ENCODE data around the gene PRR20G. TPM values are rescaled to one million over a fixed set of nuclear protein-coding genes. Genes with fewer than 3 reads are reported as not detected.

The PRR20G gene
- total RNA-seq, 2 experiments from 2014 or later: not detected

DNA sequence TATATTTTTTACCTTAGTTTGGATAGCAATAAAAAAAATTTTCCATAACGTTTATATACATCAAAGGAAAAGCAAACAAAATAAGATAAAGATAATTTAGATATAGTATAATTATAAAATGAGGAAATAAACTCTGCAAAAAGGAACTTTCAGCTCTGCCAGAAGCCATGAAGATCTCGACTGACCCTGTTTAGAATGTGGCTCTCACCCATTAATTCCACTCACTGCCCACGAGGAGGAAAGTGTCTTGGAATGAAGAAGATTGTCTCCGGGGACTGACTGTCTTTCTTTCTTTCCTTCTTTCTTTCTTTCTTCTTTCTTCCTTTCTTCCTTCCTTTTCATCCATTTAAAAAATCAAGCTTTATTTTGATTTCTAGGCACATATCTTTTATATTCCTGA is 20.1 kb upstream of the PRR20G start:
- Histone ChIP-seq H3K9me3 (ENCODE audit: control insufficient read depth in 1 of 2, insufficient read depth in 1 of 2, low read length in 2 of 2) (peaks cover 0 to 13% of the 10 kb centered on the region in 2 experiments), H3K36me3 (ENCODE audit: insufficient read depth, low read length) (no peaks in the 10 kb centered on the region), H3K4me1 (ENCODE audit: insufficient read depth, low read length) (no peaks in the 10 kb centered on the region), H3K27me3 (ENCODE audit: control insufficient read depth in 1 of 2, insufficient read depth in 2 of 2, low read length in 2 of 2) (peaks cover 0 to 4% of the 10 kb centered on the region in 2 experiments), H3K4me3 (ENCODE audit: low read length) (no peak overlapping the region), H3K27ac (ENCODE audit: low read depth in 1 of 2, low read length in 2 of 2) (no peak overlapping the region)
- no peaks in the 10 kb centered on the region for H3K4me1 Mint-ChIP-seq (ENCODE audit: low read depth)
- intact Hi-C loops (cut with DNase I, micrococcal nuclease): no loop called here
- H3K36me3 Mint-ChIP-seq (ENCODE audit: low read depth): no peaks in the 10 kb centered on the region
- DNase-seq (no peak), ATAC-seq (ENCODE audit: poor library complexity) (no peak)
- H3K27me3 Mint-ChIP-seq: peaks cover 38% of the 10 kb centered on the region
- ChIA-PET POLR2A (no interaction called here), CTCF (no interaction called here)
- no peaks in the 10 kb centered on the region for H3K9me3 Mint-ChIP-seq
- H3K27ac Mint-ChIP-seq: no peak overlapping the region
- H3K4me3 Mint-ChIP-seq: no peak overlapping the region
- TF ChIP-seq, protein P1, sequence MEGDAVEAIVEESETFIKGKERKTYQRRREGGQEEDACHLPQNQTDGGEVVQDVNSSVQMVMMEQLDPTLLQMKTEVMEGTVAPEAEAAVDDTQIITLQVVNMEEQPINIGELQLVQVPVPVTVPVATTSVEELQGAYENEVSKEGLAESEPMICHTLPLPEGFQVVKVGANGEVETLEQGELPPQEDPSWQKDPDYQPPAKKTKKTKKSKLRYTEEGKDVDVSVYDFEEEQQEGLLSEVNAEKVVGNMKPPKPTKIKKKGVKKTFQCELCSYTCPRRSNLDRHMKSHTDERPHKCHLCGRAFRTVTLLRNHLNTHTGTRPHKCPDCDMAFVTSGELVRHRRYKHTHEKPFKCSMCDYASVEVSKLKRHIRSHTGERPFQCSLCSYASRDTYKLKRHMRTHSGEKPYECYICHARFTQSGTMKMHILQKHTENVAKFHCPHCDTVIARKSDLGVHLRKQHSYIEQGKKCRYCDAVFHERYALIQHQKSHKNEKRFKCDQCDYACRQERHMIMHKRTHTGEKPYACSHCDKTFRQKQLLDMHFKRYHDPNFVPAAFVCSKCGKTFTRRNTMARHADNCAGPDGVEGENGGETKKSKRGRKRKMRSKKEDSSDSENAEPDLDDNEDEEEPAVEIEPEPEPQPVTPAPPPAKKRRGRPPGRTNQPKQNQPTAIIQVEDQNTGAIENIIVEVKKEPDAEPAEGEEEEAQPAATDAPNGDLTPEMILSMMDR (IDR thresholded peaks at IDR 0.05): no peak

- no peaks in the 10 kb centered on the region for H3K27me3 ChIP-seq (ENCODE audit: control insufficient read depth in 1 of 2, insufficient read depth in 2 of 2, low read length in 2 of 2)
- POLR2A ChIA-PET: no interaction called here
- no peaks in the 10 kb centered on the region for H3K4me1 Mint-ChIP-seq (ENCODE audit: low read depth)
- H3K4me3 ChIP-seq (ENCODE audit: low read length): no peak overlapping the region
- intact Hi-C loops (cut with DNase I, micrococcal nuclease): no loop called here
- no peak overlapping the region for H3K27ac ChIP-seq (ENCODE audit: low read depth in 1 of 2, low read length in 2 of 2)
- no peaks in the 10 kb centered on the region for H3K36me3 ChIP-seq (ENCODE audit: insufficient read depth, low read length)
- no peaks in the 10 kb centered on the region for H3K36me3 Mint-ChIP-seq (ENCODE audit: low read depth)
- DNase-seq: peak in 2 of 14 experiments; percentile 20 to 21
- no peaks in the 10 kb centered on the region for H3K9me3 Mint-ChIP-seq
- H3K4me1 ChIP-seq (ENCODE audit: insufficient read depth, low read length): no peaks in the 10 kb centered on the region
- CTCF ChIA-PET: no interaction called here
- no peak for ATAC-seq (ENCODE audit: poor library complexity)
- H3K27ac Mint-ChIP-seq: no peak overlapping the region
- TF ChIP-seq, protein P1 (IDR thresholded peaks at IDR 0.05): no peak
- peaks cover 0 to 13% of the 10 kb centered on the region in 2 experiments for H3K9me3 ChIP-seq (ENCODE audit: control insufficient read depth in 1 of 2, insufficient read depth in 1 of 2, low read length in 2 of 2)
- H3K27me3 Mint-ChIP-seq: peaks cover 36% of the 10 kb centered on the region
- H3K4me3 Mint-ChIP-seq: no peak overlapping the region
These were observed 19.4 kb upstream of the PRR20G start for GRCh38 chr3:127307112-127307835.

GRCh38 chr3:127306361-127307111 is 18.7 kb upstream of the PRR20G start:
- H3K4me1 Mint-ChIP-seq (ENCODE audit: low read depth): no peaks in the 10 kb centered on the region
- no peak overlapping the region for H3K4me3 Mint-ChIP-seq
- ATAC-seq (ENCODE audit: poor library complexity): no peak
- Histone ChIP-seq H3K4me1 (ENCODE audit: insufficient read depth, low read length) (no peaks in the 10 kb centered on the region), H3K27me3 (ENCODE audit: control insufficient read depth in 1 of 2, insufficient read depth in 2 of 2, low read length in 2 of 2) (no peaks in the 10 kb centered on the region), H3K9me3 (ENCODE audit: control insufficient read depth in 1 of 2, insufficient read depth in 1 of 2, low read length in 2 of 2) (peaks cover 0 to 13% of the 10 kb centered on the region in 2 experiments), H3K36me3 (ENCODE audit: insufficient read depth, low read length) (no peaks in the 10 kb centered on the region), H3K4me3 (ENCODE audit: low read length) (no peak overlapping the region), H3K27ac (ENCODE audit: low read depth in 1 of 2, low read length in 2 of 2) (no peak overlapping the region)
- intact Hi-C loops (cut with DNase I, micrococcal nuclease): no loop called here
- ChIA-PET CTCF (no interaction called here), POLR2A (no interaction called here)
- no peak overlapping the region for H3K27ac Mint-ChIP-seq
- H3K27me3 Mint-ChIP-seq: peaks cover 32% of the 10 kb centered on the region
- TF ChIP-seq, protein P1 (IDR thresholded peaks at IDR 0.05): no peak
- no peak for DNase-seq
- H3K9me3 Mint-ChIP-seq: no peaks in the 10 kb centered on the region
- no peaks in the 10 kb centered on the region for H3K36me3 Mint-ChIP-seq (ENCODE audit: low read depth)
